ENCODE data around the gene KBTBD13. TPM values are rescaled to one million over a fixed set of nuclear protein-coding genes. Genes with fewer than 3 reads are reported as not detected.

KBTBD13 gene
- total and polyA plus RNA-seq, 7 donors = 0.12 to 5.7 (median 1.8) TPM

DNA sequence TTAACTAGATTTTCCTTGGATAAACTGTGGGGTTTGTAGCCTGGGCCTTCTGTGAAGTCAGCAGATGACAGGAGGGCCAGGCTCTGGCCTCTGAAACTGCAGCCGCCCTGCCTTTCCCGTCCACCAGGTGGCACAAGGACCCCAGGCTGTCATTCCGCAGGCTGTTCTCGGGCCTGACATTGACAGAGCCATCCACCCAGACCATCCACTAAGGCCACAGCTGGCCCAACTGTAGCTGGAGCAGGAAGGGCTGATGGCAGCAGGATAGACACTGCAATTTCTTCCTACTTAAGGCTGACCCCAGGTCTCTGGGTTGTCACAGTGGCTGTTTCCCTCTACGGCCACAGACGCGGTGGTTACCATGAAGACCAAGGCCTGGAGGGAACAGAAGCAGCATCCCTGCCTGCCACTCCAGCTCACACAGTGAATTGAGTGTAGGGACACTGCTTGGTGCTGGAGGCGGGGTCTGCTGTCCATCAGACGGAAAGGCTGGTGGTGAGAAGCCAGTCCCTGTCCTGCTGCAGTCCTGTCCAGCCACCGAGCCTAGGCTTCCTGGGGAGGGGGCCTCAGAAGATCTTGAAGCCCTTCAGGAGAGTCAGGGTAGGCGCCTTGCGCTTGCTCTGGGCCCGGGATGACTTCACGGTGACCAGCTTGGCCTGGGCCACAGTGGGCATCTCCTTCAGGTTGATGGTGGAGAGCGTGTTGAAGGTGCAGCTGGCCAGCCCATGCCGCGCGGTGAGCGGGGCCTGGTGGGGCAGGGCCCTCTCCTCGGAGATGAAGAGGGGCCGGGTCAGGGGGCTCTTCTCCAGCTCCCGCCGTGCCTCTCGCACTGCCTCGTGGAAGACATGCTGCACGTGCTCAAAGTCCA is 22.0 kb upstream of the KBTBD13 start:
- TF ChIP-seq, protein P1, sequence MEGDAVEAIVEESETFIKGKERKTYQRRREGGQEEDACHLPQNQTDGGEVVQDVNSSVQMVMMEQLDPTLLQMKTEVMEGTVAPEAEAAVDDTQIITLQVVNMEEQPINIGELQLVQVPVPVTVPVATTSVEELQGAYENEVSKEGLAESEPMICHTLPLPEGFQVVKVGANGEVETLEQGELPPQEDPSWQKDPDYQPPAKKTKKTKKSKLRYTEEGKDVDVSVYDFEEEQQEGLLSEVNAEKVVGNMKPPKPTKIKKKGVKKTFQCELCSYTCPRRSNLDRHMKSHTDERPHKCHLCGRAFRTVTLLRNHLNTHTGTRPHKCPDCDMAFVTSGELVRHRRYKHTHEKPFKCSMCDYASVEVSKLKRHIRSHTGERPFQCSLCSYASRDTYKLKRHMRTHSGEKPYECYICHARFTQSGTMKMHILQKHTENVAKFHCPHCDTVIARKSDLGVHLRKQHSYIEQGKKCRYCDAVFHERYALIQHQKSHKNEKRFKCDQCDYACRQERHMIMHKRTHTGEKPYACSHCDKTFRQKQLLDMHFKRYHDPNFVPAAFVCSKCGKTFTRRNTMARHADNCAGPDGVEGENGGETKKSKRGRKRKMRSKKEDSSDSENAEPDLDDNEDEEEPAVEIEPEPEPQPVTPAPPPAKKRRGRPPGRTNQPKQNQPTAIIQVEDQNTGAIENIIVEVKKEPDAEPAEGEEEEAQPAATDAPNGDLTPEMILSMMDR (IDR thresholded peaks at IDR 0.05) = peak; percentile 92
- 67 to 79% (median 75%) methylated on average over 21 to 26 of the region's 26 CpGs for WGBS, 3 donors
- H3K27ac ChIP-seq = peak overlapping the region; percentile 36

DNA sequence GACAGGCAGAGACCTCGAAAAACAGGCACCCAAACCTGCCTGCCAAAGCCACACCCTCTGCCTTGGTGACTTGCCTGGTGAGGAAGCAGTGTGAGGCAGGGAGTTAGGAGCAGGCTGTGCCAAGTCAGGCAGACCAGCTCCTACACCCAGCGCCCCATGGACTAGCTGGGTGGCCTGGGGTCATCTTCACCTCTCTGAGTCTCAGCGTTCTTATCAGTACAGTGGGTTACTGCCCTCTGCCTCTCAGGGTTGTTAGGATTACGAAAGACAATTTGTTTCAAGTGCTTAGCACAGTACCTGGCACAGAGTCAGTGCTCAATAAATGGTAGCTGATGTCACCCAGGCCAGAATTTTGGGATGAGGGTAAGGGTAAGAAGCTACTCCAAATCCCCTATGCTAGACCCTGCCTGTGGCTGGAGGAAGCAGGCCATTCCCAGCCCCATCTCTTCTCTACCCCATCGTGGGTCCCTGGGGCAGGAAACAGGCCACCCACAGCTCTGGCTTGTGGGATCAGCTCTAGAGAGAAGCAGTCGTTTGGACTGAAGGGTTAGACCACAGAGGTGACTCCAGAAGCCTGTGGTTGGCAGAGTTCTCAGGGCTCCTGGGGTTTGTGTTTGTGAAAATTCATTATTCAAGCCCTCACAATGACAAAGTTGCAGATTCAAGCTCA is 21.2 kb upstream of the KBTBD13 start:
- Histone ChIP-seq H3K4me3 (no peak overlapping the region), H3K4me1 (no peaks in the 10 kb centered on the region), H3K36me3 (ENCODE audit: insufficient read depth in 1 of 2, low read depth in 1 of 2) (peaks cover 3 to 44% of the 10 kb centered on the region in 2 donors), H3K9me3 (no peaks in the 10 kb centered on the region), H3K27me3 (ENCODE audit: insufficient read depth in 3 of 3, low read length in 2 of 3) (no peaks in the 10 kb centered on the region), H3K27ac (peak overlapping the region; percentile 36)
- 54 to 75% (median 59%) methylated on average over 6 of the region's 6 CpGs for WGBS, 3 donors
- intact Hi-C loops (cut with DNase I) = no loop called here
- peak in 2 of 4 donors; percentile 7 to 8 for ATAC-seq
- no peak for DNase-seq
- TF ChIP-seq, protein P1 (IDR thresholded peaks at IDR 0.05) = no peak

More for the DNA sequence above, 22.0 kb upstream of the KBTBD13 start:
- ATAC-seq = peak; percentile 88 to 94 (median 92)
- peaks cover 2% of the 10 kb centered on the region for H3K4me1 ChIP-seq
- intact Hi-C loops (cut with DNase I) = loop anchor here (1.0 to 5.0 kb wide), 4 partner anchors 24 to 218 kb away; no protein-coding TSS in a partner anchor
- H3K9me3 ChIP-seq = no peaks in the 10 kb centered on the region
- H3K36me3 ChIP-seq (ENCODE audit: insufficient read depth in 1 of 2, low read depth in 1 of 2) = peaks cover 3 to 44% of the 10 kb centered on the region in 2 donors
- DNase-seq = peak; percentile 74 to 89
- no peak overlapping the region for H3K4me3 ChIP-seq
- no peaks in the 10 kb centered on the region for H3K27me3 ChIP-seq (ENCODE audit: insufficient read depth in 3 of 3, low read length in 2 of 3)

DNA sequence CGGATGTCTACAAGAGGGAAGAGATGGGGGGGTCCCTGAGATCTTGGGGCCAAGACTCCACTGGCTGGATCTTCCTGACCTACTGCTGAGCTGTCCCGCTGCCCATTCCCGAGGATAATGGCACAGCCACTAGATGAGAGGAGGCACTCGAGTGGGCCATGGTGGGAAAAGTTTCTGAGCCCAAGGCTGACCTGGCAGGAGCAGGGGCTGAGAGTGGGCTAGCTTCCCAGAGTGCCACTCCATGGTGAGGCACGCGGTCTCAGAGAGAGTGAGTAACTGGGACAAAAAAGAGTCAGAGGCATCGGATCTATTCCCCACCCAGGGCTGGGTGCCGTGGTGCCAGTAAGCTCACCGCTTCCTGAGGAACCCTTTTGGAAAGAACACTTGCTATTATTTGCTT is 20.4 kb upstream of the KBTBD13 start:
- TF ChIP-seq, protein P1 (IDR thresholded peaks at IDR 0.05) = no peak
- no peak for DNase-seq
- Histone ChIP-seq H3K4me3 (no peak overlapping the region), H3K27ac (no peak overlapping the region), H3K27me3 (ENCODE audit: insufficient read depth in 3 of 3, low read length in 2 of 3) (no peaks in the 10 kb centered on the region), H3K9me3 (no peaks in the 10 kb centered on the region), H3K4me1 (no peaks in the 10 kb centered on the region), H3K36me3 (ENCODE audit: insufficient read depth in 1 of 2, low read depth in 1 of 2) (peaks cover 3 to 44% of the 10 kb centered on the region in 2 donors)
- ATAC-seq = no peak
- intact Hi-C loops (cut with DNase I) = no loop called here
- 73 to 80% (median 79%) methylated on average over 9 of the region's 9 CpGs for WGBS, 3 donors

DNA sequence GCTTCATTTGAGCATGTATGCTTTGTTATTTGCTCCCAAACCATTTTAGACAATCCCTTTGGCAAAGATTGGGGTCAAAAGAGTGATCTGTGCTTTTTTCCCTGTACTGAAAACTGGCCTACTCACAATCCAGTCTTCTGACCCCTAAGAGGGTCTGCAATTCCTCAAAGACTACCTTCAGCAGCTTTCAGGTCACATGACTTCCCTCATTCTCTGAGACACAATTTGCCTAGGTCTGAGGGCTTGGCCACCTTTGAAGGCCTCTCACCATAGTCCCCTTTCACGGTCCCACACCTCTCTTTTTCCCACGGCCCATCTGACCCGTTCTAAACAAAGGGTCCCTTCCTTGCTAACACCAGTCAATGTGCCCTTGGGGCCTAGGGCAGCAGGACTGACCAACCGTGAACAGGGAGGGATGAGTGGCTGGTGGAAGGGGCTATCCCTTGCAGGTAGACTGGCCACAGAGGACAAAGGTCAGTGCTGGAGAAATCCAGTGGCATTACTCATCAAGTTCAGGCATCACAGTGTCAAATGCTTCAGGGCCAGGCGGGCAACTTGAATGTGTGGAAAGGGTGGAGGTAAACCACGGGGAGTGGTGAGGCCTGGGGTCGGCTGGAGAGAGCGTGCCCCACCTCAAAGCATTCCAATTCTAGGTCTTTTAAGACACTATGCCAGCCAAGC is 19.5 kb upstream of the KBTBD13 start:
- intact Hi-C loops (cut with DNase I) = no loop called here
- WGBS, 3 donors = 83 to 86% (median 86%) methylated on average over 8 of the region's 8 CpGs
- DNase-seq (no peak), ATAC-seq (no peak)
- no peaks in the 10 kb centered on the region for H3K4me1 ChIP-seq
- no peak overlapping the region for H3K4me3 ChIP-seq
- no peak overlapping the region for H3K27ac ChIP-seq
- TF ChIP-seq, protein P1 (IDR thresholded peaks at IDR 0.05) = no peak
- no peaks in the 10 kb centered on the region for H3K27me3 ChIP-seq (ENCODE audit: insufficient read depth in 3 of 3, low read length in 2 of 3)
- H3K9me3 ChIP-seq = no peaks in the 10 kb centered on the region
- peaks cover 3 to 40% of the 10 kb centered on the region in 2 donors for H3K36me3 ChIP-seq (ENCODE audit: insufficient read depth in 1 of 2, low read depth in 1 of 2)

All from psoas muscle (tissue), 8 donors.